Transverse colon (tissue), 4 donors: ENCODE results near the gene SMYD3. TPM values are rescaled to one million over a fixed set of nuclear protein-coding genes. Genes with fewer than 3 reads are reported as not detected.

Experiments
- DNase-seq: peaks from one replicate; pipeline ENCODE4 v3.0.0-alpha.2; 2019
- H3K27ac ChIP-seq, 4 donors: fragments of 200-600 bp; sonication (generic); 2 replicates each; pipeline ENCODE4 v1.5.1; 2016 to 2018; ENCODE audit warnings: inconsistent platforms in 4 of 4
- H3K27me3 ChIP-seq: fragments of 200-600 bp; sonication (generic); 2 replicates; pipeline ENCODE4 v1.5.1; 2017; ENCODE audit warnings: inconsistent platforms
- H3K36me3 ChIP-seq, 4 donors: fragments of 200-600 bp; sonication (generic); 2 replicates each; pipeline ENCODE4 v1.5.1; 2017 to 2019; ENCODE audit warnings: inconsistent platforms in 4 of 4
- H3K4me1 ChIP-seq, 4 donors: fragments of 200-600 bp; sonication (generic); 2 replicates each; pipeline ENCODE4 v1.5.1; 2017 to 2020; ENCODE audit warnings: inconsistent platforms in 4 of 4
- H3K4me3 ChIP-seq, 4 donors: fragments of 200-600 bp; sonication (generic); 1 replicate in 1 of 4; 2 replicates in 3 of 4; pipeline versions ENCODE4 v1.5.1 to v1.6.1; 2017 to 2019; ENCODE audit warnings: inconsistent platforms in 4 of 4
- H3K9me3 ChIP-seq, 2 donors: fragments of 200-600 bp; sonication (generic); 2 replicates each; pipeline ENCODE4 v1.5.1; 2017 to 2019; ENCODE audit warnings: inconsistent platforms in 2 of 2
- CTCF ChIP-seq, 5 experiments: fragments of 200-600 bp in 3 of 5; fragments of 450-650 bp in 2 of 5; sonication (generic) in 3 of 5; IDR thresholded peaks; 1 replicate in 2 of 5; 2 replicates in 3 of 5; pipeline ENCODE4 v1.5.1; 2016 to 2017; ENCODE audit warnings: antibody characterized with exemption in 5 of 5, inconsistent platforms in 3 of 5, mild to moderate bottlenecking in 2 of 5, moderate library complexity in 1 of 5
- EP300 ChIP-seq: sonication (generic); formaldehyde crosslinking; IDR thresholded peaks from one replicate; pipeline ENCODE4 v1.6.1; 2017; ENCODE audit warnings: antibody characterized with exemption, low read depth
- POLR2A ChIP-seq: fragments of 450-650 bp; IDR thresholded peaks from one replicate; pipeline ENCODE4 v1.6.1; 2016; ENCODE audit warnings: antibody characterized with exemption, mild to moderate bottlenecking, moderate library complexity
- POLR2AphosphoS5 ChIP-seq, 3 donors: sonication (generic); formaldehyde crosslinking; IDR thresholded peaks; one replicate each; pipeline ENCODE4 v1.6.1; 2016; ENCODE audit warnings: antibody characterized with exemption in 3 of 3
- WGBS, 2 donors: methylation state at CpG; one replicate each; pipeline ENCODE4 v1.1.5; 2018; ENCODE audit warnings: low coverage in 1 of 2; 5-methylcytosine and 5-hydroxymethylcytosine counted together
- in situ Hi-C, 4 donors: fragments of 200-750 bp; cut with MboI; loops; one replicate each; pipeline versions ENCODE4 v1.15.0 to v1.15.1; 2017; ENCODE audit warnings: low sequenced_read_pairs in 3 of 4, low pct_ligation_motif_present in 1 of 4, low pct_unique_long_range_greater_than_20kb in 1 of 4
- intact Hi-C: fragments of 100-400 bp; cut with DNase I; formaldehyde crosslinking; loops from one replicate; pipeline ENCODE4 v1.15.1; 2023; ENCODE audit warnings: low total_unique reads
- total RNA-seq, 4 donors: library from RNA; depleted of rRNA; stranded (reverse); fragments of >200 nt; gene quantifications; one replicate each; pipeline ENCODE4 v1.1.0, GENCODE V29; 2016

SMYD3 gene
- total RNA-seq, 4 donors from 2014 or later = 10.5 to 31.3 (median 25.8) TPM

DNA sequence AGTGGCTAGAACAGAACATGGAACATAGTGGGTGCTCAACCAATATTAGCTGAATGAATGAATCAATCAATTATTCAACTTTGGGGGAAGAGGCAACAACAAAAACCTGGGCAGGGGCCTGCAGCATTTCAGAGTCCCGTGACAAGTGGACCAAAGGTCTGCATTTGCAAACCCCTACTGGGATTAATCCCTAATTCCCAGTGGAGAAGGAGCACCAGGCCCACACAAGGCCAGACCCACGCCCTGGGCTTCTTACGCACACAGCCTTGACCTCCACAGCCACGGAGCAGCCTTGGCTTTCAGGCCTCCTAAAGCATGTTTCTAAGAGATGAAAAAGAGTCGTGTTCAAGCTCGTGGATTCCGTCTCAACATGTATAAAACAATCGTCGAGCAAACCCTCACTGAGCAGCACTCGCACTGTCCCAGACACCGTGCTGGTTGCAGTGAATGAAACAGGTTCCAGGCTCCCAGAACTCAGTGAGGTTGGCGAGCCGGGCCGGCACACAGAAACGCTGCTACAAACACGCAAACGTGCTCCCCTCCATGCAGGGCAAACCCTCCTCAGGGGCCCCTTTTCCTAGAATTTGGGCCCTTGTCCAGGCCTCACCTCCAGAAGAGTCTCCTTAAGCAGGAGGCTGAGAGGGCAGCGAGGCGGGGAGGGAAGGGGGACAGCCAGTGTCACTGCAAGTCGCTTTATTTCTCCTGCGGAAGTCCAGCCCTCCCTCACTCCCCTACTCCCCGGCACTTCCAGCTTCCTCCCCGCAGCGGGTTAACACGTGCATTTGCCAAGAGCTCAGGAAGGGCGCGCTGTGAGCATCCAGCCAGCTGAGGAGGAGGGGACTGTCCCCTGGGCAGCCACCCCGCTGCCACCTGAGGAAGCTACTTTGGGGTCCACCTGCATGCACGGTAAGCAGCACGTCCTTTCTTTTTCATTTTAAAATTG, 795.8 kb downstream of the SMYD3 start:
- Histone ChIP-seq H3K9me3 (no peaks in the 10 kb centered on the region), H3K27me3 (no peaks in the 10 kb centered on the region), H3K4me3 (no peak overlapping the region), H3K36me3 (no peaks in the 10 kb centered on the region), H3K4me1 (no peaks in the 10 kb centered on the region), H3K27ac (no peak overlapping the region)
- in situ Hi-C loops (no loop called here), intact Hi-C loops (no loop called here)
- TF ChIP-seq EP300 (no peak), CTCF (IDR thresholded peaks at IDR 0.05) (no peak), POLR2A (no peak)
- no peak for DNase-seq
- WGBS, 2 donors = 85 to 100% methylated on average over 4 to 30 of the region's 30 CpGs

DNA sequence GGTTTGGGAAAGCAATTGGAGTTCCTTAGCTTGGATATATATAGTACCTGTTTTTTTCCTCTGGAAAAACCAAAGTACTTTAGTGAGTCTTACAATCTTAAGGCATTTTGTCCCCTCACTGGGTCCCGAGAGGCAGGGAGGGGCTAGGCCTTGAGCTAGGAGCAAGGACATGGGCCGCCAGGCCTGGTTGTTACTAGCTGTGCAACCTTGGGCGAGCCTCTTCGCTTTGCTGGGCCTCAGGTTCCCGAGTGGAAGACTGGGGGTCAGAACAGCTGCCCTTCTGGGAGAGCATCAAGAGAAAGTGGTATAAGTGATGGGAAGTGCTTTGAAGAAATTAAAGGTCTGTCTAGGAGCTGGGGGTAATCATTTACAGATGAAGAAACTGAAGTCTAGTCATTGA, 799.1 kb downstream of the SMYD3 start:
- Histone ChIP-seq H3K27me3 (no peaks in the 10 kb centered on the region), H3K9me3 (no peaks in the 10 kb centered on the region), H3K4me3 (no peak overlapping the region), H3K36me3 (no peaks in the 10 kb centered on the region), H3K27ac (no peak overlapping the region), H3K4me1 (no peaks in the 10 kb centered on the region)
- intact Hi-C loops (no loop called here), in situ Hi-C loops (no loop called here)
- no peak for DNase-seq
- TF ChIP-seq POLR2AphosphoS5 (IDR thresholded peaks at IDR 0.05) = no peak
- TF ChIP-seq CTCF (IDR thresholded peaks at IDR 0.05) = no peak
- no peak for TF ChIP-seq POLR2A
- 60 to 89% methylated on average over 1 to 5 of the region's 5 CpGs for WGBS, 2 donors

DNA sequence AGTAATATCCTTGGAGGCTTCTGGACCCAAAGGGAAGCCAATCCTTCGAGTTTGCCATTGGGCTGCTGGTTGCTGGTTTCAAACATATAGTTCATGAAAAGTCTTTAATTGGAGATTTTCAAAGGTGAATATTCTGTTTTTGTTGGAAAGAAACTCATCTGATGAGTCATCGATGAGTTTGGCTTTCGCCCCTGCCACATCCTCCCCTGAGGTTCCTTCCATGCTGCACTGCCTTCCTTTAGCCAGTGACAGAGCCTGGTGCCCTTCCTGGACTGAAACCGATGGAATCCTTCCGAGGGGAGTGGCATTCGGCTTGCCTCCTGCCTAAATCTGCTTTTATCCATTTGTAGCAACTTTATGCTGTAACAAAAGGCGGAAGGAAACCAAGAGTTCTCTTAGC, 802.3 kb downstream of the SMYD3 start:
- Histone ChIP-seq H3K4me3 (no peak overlapping the region), H3K36me3 (no peaks in the 10 kb centered on the region), H3K27ac (no peak overlapping the region), H3K9me3 (no peaks in the 10 kb centered on the region), H3K4me1 (no peaks in the 10 kb centered on the region), H3K27me3 (no peaks in the 10 kb centered on the region)
- intact Hi-C loops (no loop called here), in situ Hi-C loops (no loop called here)
- TF ChIP-seq POLR2A (no peak), CTCF (IDR thresholded peaks at IDR 0.05) (no peak), POLR2AphosphoS5 (IDR thresholded peaks at IDR 0.05) (no peak), EP300 (no peak)
- WGBS, 2 donors = 82 to 85% methylated on average over 6 to 7 of the region's 7 CpGs
- DNase-seq = no peak

DNA sequence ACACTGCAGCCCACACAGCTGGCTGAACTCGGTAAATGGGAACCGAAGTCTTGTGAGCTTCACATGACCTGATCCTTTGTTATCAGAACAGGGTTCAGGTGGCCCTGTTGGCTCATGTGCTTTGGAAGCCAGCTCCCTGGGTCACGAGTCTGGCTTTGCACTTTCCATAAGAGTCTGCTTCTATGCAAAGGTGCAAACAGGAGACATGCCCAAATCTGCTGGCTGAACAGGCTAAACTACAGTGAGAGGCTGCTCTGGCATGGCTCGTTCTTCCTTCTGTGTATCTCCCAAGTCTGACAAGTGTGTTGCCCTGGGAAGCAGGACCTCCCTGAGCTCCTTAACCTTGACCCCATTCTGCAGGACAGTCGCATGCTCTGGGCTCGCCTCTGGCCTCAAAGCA, 802.7 kb downstream of the SMYD3 start:
- WGBS, 2 donors = 83 to 93% methylated on average over 2 to 5 of the region's 6 CpGs
- intact Hi-C loops (no loop called here), in situ Hi-C loops (no loop called here)
- no peak overlapping the region for H3K27ac ChIP-seq
- H3K4me1 ChIP-seq = no peaks in the 10 kb centered on the region
- H3K27me3 ChIP-seq = no peaks in the 10 kb centered on the region
- H3K9me3 ChIP-seq = no peaks in the 10 kb centered on the region
- no peak for TF ChIP-seq POLR2A
- no peak for TF ChIP-seq CTCF (IDR thresholded peaks at IDR 0.05)
- no peak for TF ChIP-seq POLR2AphosphoS5 (IDR thresholded peaks at IDR 0.05)
- TF ChIP-seq EP300 = no peak
- no peak overlapping the region for H3K4me3 ChIP-seq
- no peak for DNase-seq
- H3K36me3 ChIP-seq = no peaks in the 10 kb centered on the region
